Stimulated activated CD4-positive, alpha-beta T cell treated with anti-CD3 and anti-CD28 coated beads, Interleukin-2, amount 100 ng/mL, for 24 hours (primary cell): ENCODE data around the gene TESMIN.

ENCODE experiments used
- DNase-seq, 2 donors: peaks; one replicate each; pipeline ENCODE4 v3.0.0-alpha.2; 2020

Gene TESMIN

GRCh38 chr11:68761801-68762200, 10.5 kb upstream of the TESMIN start:
- DNase-seq: no peak

- no peak for DNase-seq
These were observed 8.7 kb upstream of the TESMIN start for GRCh38 chr11:68759991-68760390.

GRCh38 chr11:68757711-68758110, 6.4 kb upstream of the TESMIN start:
- DNase-seq: no peak

GRCh38 chr11:68756171-68756766, 4.9 kb upstream of the TESMIN start:
- no peak for DNase-seq

- no peak for DNase-seq
These were observed 2.0 kb upstream of the TESMIN start for GRCh38 chr11:68753300-68753699.

GRCh38 chr11:68751004-68751325, 355 bp downstream of the TESMIN start:
- DNase-seq: no peak

- peak in 1 of 2 donors; percentile 7 for DNase-seq
These were observed 921 bp downstream of the TESMIN start for GRCh38 chr11:68750195-68751003.

- no peak for DNase-seq
These were observed 1.8 kb downstream of the TESMIN start for GRCh38 chr11:68749229-68750123.

GRCh38 chr11:68748061-68748460, 3.3 kb downstream of the TESMIN start:
- no peak for DNase-seq

GRCh38 chr11:68743539-68743938, 7.8 kb downstream of the TESMIN start:
- no peak for DNase-seq

- no peak for DNase-seq
These were observed 9.9 kb downstream of the TESMIN start for GRCh38 chr11:68741463-68741862.

GRCh38 chr11:68735646-68736045, 15.7 kb downstream of the TESMIN start:
- no peak for DNase-seq

- no peak for DNase-seq
These were observed 16.2 kb downstream of the TESMIN start for GRCh38 chr11:68735125-68735524.

GRCh38 chr11:68734111-68734510, 17.2 kb downstream of the TESMIN start:
- DNase-seq: no peak

GRCh38 chr11:68727783-68728182, 23.5 kb downstream of the TESMIN start:
- DNase-seq: no peak

GRCh38 chr11:68724293-68724692, 27.0 kb downstream of the TESMIN start:
- no peak for DNase-seq

- no peak for DNase-seq
These were observed 29.2 kb downstream of the TESMIN start for GRCh38 chr11:68722143-68722542.

- DNase-seq: no peak
These were observed 30.2 kb downstream of the TESMIN start for GRCh38 chr11:68721075-68721474.

GRCh38 chr11:68715456-68716122, 35.7 kb downstream of the TESMIN start:
- no peak for DNase-seq

GRCh38 chr11:68714060-68714856, 37.1 kb downstream of the TESMIN start:
- DNase-seq: no peak

GRCh38 chr11:68711114-68711513, 40.2 kb downstream of the TESMIN start:
- no peak for DNase-seq

- DNase-seq: no peak
These were observed 40.9 kb downstream of the TESMIN start for GRCh38 chr11:68710409-68710808.
